ENCODE results near the gene PSTPIP1. TPM values are rescaled to one million over a fixed set of nuclear protein-coding genes. Genes with fewer than 3 reads are reported as not detected.

The PSTPIP1 gene
- total RNA-seq, 4 donors from 2014 or later: 6.3 to 40.4 (median 19.5) TPM

GRCh38 chr15:77033417-77033728, 38.4 kb downstream of the PSTPIP1 start:
- peak in 2 of 3 donors; percentile 14 to 41 for DNase-seq
- Histone ChIP-seq H3K4me1 (peaks cover 0 to 10% (median 0%) of the 10 kb centered on the region in 4 donors), H3K9me3 (no peaks in the 10 kb centered on the region)

GRCh38 chr15:77033729-77034671, 39.1 kb downstream of the PSTPIP1 start:
- TF ChIP-seq CTCF (IDR thresholded peaks at IDR 0.05): no peak
- TF ChIP-seq POLR2A (IDR thresholded peaks at IDR 0.05): no peak
- Histone ChIP-seq H3K36me3 (peaks cover 0 to 17% (median 0%) of the 10 kb centered on the region in 3 donors), H3K27me3 (no peaks in the 10 kb centered on the region), H3K9me3 (no peaks in the 10 kb centered on the region), H3K4me1 (peaks cover 0 to 8% (median 0%) of the 10 kb centered on the region in 4 donors), H3K4me3 (no peak overlapping the region), H3K27ac (no peak overlapping the region)
- DNase-seq: peak in 2 of 3 donors; percentile 10 to 52

More at GRCh38 chr15:77033417-77033728, 38.4 kb downstream of the PSTPIP1 start:
- H3K36me3 ChIP-seq: peaks cover 0 to 17% (median 0%) of the 10 kb centered on the region in 3 donors
- no peak overlapping the region for H3K27ac ChIP-seq
- no peaks in the 10 kb centered on the region for H3K27me3 ChIP-seq
- no peak overlapping the region for H3K4me3 ChIP-seq
- TF ChIP-seq CTCF (IDR thresholded peaks at IDR 0.05) (no peak), POLR2A (IDR thresholded peaks at IDR 0.05) (no peak)

- TF ChIP-seq CTCF (IDR thresholded peaks at IDR 0.05): peak; percentile 7 to 74 (median 62)
- no peak for TF ChIP-seq POLR2A (IDR thresholded peaks at IDR 0.05)
- no peaks in the 10 kb centered on the region for H3K9me3 ChIP-seq
- peaks cover 0 to 8% (median 0%) of the 10 kb centered on the region in 4 donors for H3K4me1 ChIP-seq
- no peak overlapping the region for H3K4me3 ChIP-seq
- H3K27ac ChIP-seq: no peak overlapping the region
- H3K27me3 ChIP-seq: no peaks in the 10 kb centered on the region
- DNase-seq: peak; percentile 19 to 76 (median 70)
- peaks cover 0 to 17% (median 0%) of the 10 kb centered on the region in 3 donors for H3K36me3 ChIP-seq
Observed at GRCh38 chr15:77034695-77035489, 40.0 kb downstream of the PSTPIP1 start.

GRCh38 chr15:77035584-77035983, 40.7 kb downstream of the PSTPIP1 start:
- peaks cover 0 to 8% (median 0%) of the 10 kb centered on the region in 4 donors for H3K4me1 ChIP-seq
- TF ChIP-seq POLR2A (IDR thresholded peaks at IDR 0.05) (peak in 1 of 2 donors; percentile 5), CTCF (IDR thresholded peaks at IDR 0.05) (no peak)
- peak; percentile 9 to 49 (median 45) for DNase-seq
- H3K4me3 ChIP-seq: no peak overlapping the region
- no peaks in the 10 kb centered on the region for H3K27me3 ChIP-seq
- H3K27ac ChIP-seq: peak overlapping the region in 1 of 4 donors; percentile 12
- H3K9me3 ChIP-seq: no peaks in the 10 kb centered on the region
- H3K36me3 ChIP-seq: peaks cover 0 to 17% (median 0%) of the 10 kb centered on the region in 3 donors

- no peak for TF ChIP-seq CTCF (IDR thresholded peaks at IDR 0.05)
- TF ChIP-seq POLR2A (IDR thresholded peaks at IDR 0.05): no peak
- Histone ChIP-seq H3K27me3 (no peaks in the 10 kb centered on the region), H3K27ac (peak overlapping the region in 1 of 4 donors; percentile 12), H3K4me3 (no peak overlapping the region), H3K4me1 (peaks cover 0 to 8% (median 0%) of the 10 kb centered on the region in 4 donors), H3K9me3 (no peaks in the 10 kb centered on the region), H3K36me3 (peaks cover 0 to 17% (median 0%) of the 10 kb centered on the region in 3 donors)
- DNase-seq: peak in 2 of 3 donors; percentile 1 to 51
Observed at GRCh38 chr15:77035999-77036471, 41.1 kb downstream of the PSTPIP1 start.

All from Peyer's patch (tissue), 4 donors.